Ectodermal cell (in vitro differentiated cells): ENCODE results near the gene C2CD4A.

ENCODE experiments used
- H3K27ac ChIP-seq: 2 replicates; pipeline ENCODE4 v1.7.0; 2013; ENCODE audit warnings: mild to moderate bottlenecking, low read depth, low read length; ENCODE audit not compliant: insufficient read depth, poor library complexity, severe bottlenecking
- H3K27me3 ChIP-seq: 2 replicates; pipeline ENCODE4 v1.7.0; 2013; ENCODE audit warnings: mild to moderate bottlenecking, low read length; ENCODE audit not compliant: insufficient read depth, control insufficient read depth, poor library complexity, severe bottlenecking
- H3K36me3 ChIP-seq: one replicate; pipeline ENCODE4 v1.7.0; 2013; ENCODE audit warnings: low read length; ENCODE audit not compliant: control insufficient read depth, insufficient read depth
- H3K4me1 ChIP-seq: one replicate; pipeline ENCODE4 v1.7.0; 2013; ENCODE audit warnings: low read length; ENCODE audit not compliant: control insufficient read depth, insufficient read depth
- H3K4me3 ChIP-seq: 2 replicates; pipeline ENCODE4 v1.7.0; 2013; ENCODE audit warnings: low read depth, low read length, control low read depth; ENCODE audit not compliant: insufficient read depth
- H3K9me3 ChIP-seq: 2 replicates; pipeline ENCODE4 v1.7.0; 2013; ENCODE audit warnings: mild to moderate bottlenecking, low read length, moderate library complexity; ENCODE audit not compliant: control insufficient read depth
- WGBS, 2 experiments: methylation state at CpG; one replicate each; pipeline ENCODE4 v1.1.7; 2013; ENCODE audit warnings: missing lambda C conversion rate in 2 of 2; 5-methylcytosine and 5-hydroxymethylcytosine counted together

C2CD4A gene

GRCh38 chr15:62075595-62076277 is 9.0 kb downstream of the C2CD4A start:
- Histone ChIP-seq H3K4me1 (no peaks in the 10 kb centered on the region), H3K27me3 (no peaks in the 10 kb centered on the region), H3K27ac (no peak overlapping the region)

GRCh38 chr15:62079594-62079993 is 12.8 kb downstream of the C2CD4A start:
- Histone ChIP-seq H3K36me3 (no peaks in the 10 kb centered on the region), H3K4me3 (no peak overlapping the region), H3K9me3 (no peaks in the 10 kb centered on the region), H3K4me1 (no peaks in the 10 kb centered on the region), H3K27ac (no peak overlapping the region), H3K27me3 (no peaks in the 10 kb centered on the region)
- 91 to 96% methylated on average over 4 of the region's 4 CpGs for whole genome bisulfite sequencing, 2 experiments

More at GRCh38 chr15:62075595-62076277, 9.0 kb downstream of the C2CD4A start:
- no peaks in the 10 kb centered on the region for H3K9me3 ChIP-seq
- no peak overlapping the region for H3K4me3 ChIP-seq
- 92 to 96% methylated on average over 8 to 9 of the region's 9 CpGs for WGBS, 2 experiments
- no peaks in the 10 kb centered on the region for H3K36me3 ChIP-seq

GRCh38 chr15:62083194-62084154 is 16.7 kb downstream of the C2CD4A start:
- 96% methylated on average over 8 to 9 of the region's 9 CpGs for WGBS, 2 experiments
- H3K4me1 ChIP-seq = no peaks in the 10 kb centered on the region
- H3K36me3 ChIP-seq = no peaks in the 10 kb centered on the region
- no peaks in the 10 kb centered on the region for H3K9me3 ChIP-seq
- no peak overlapping the region for H3K27ac ChIP-seq
- H3K27me3 ChIP-seq = no peaks in the 10 kb centered on the region
- no peak overlapping the region for H3K4me3 ChIP-seq

GRCh38 chr15:62085740-62086139 is 19.0 kb downstream of the C2CD4A start:
- Histone ChIP-seq H3K4me1 (no peaks in the 10 kb centered on the region), H3K36me3 (no peaks in the 10 kb centered on the region), H3K27ac (no peak overlapping the region), H3K27me3 (no peaks in the 10 kb centered on the region), H3K4me3 (no peak overlapping the region), H3K9me3 (no peaks in the 10 kb centered on the region)
- WGBS, 2 experiments = 77 to 81% methylated on average over 4 of the region's 4 CpGs

GRCh38 chr15:62087671-62088352 is 21.0 kb downstream of the C2CD4A start:
- H3K4me3 ChIP-seq = no peak overlapping the region
- no peak overlapping the region for H3K27ac ChIP-seq
- H3K27me3 ChIP-seq = no peaks in the 10 kb centered on the region
- no peaks in the 10 kb centered on the region for H3K36me3 ChIP-seq
- 79 to 82% methylated on average over 5 of the region's 5 CpGs for WGBS, 2 experiments
- no peaks in the 10 kb centered on the region for H3K9me3 ChIP-seq
- H3K4me1 ChIP-seq = no peaks in the 10 kb centered on the region

DNA sequence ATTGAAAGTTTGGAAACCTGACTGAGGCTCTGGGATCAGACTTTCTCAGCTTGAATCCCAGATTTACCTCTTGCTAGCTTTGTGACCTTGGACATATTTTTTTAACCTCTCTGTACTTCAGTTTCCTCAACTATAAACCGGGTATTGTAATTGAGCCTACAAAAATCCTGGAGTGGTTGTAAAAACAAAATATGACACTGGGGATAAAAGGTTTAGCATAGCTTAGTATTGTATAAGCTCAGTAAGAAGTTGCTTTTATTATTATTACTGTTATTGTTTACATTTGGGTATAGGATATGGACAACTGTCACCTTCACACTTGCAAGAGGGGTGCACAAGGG is 21.5 kb downstream of the C2CD4A start:
- Histone ChIP-seq H3K27me3 (no peaks in the 10 kb centered on the region), H3K9me3 (no peaks in the 10 kb centered on the region), H3K4me1 (no peaks in the 10 kb centered on the region), H3K36me3 (no peaks in the 10 kb centered on the region), H3K4me3 (no peak overlapping the region), H3K27ac (no peak overlapping the region)
- 82 to 100% methylated on average over 1 of the region's 1 CpG for WGBS, 2 experiments

GRCh38 chr15:62089616-62090015 is 22.8 kb downstream of the C2CD4A start:
- Histone ChIP-seq H3K4me1 (no peaks in the 10 kb centered on the region), H3K36me3 (no peaks in the 10 kb centered on the region), H3K4me3 (no peak overlapping the region), H3K27me3 (no peaks in the 10 kb centered on the region), H3K27ac (no peak overlapping the region), H3K9me3 (no peaks in the 10 kb centered on the region)
- 89 to 95% methylated on average over 2 of the region's 2 CpGs for WGBS, 2 experiments

DNA sequence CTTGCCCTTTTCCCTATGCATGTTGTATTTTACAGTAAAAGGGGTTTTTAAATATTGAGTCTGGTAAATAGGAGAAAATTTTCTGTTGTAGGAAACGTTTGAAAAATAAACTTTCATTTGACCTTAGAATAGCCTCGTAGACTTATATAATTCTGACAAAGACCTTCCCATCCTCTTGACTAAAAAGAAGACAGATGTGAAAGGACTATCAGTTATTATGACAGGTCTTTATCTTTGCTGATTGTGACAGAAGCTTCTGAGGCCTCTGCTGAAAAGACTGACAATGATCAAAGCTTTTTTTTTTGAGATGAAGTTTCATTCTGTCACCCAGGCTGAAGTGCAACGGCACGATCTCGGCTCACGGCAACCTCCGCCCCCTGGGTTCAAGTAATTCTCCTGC is 24.2 kb downstream of the C2CD4A start:
- Histone ChIP-seq H3K27ac (no peak overlapping the region), H3K4me3 (no peak overlapping the region), H3K27me3 (no peaks in the 10 kb centered on the region), H3K9me3 (no peaks in the 10 kb centered on the region), H3K36me3 (no peaks in the 10 kb centered on the region), H3K4me1 (no peaks in the 10 kb centered on the region)
- WGBS, 2 experiments = 94 to 95% methylated on average over 7 of the region's 7 CpGs

DNA sequence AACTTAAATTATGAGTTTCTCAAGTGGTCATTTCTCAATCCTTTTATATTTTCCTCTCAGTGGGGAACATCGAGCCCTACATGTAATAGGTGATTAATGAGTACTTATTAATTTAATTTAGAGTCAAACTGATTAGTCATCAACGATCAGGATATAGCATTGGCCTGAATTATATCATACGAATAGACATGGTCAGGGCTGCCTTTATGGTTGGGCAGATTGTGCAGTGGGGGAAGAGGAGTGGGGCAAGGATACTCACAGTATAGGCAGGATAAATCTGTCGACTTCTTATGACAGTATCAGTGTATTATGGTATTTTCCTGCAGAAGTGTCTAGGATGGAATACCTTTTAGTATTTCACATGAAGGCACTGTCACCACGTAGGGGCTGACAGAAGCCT is 27.0 kb downstream of the C2CD4A start:
- no peak overlapping the region for H3K4me3 ChIP-seq
- WGBS, 2 experiments = 88 to 93% methylated on average over 5 of the region's 5 CpGs
- H3K9me3 ChIP-seq = no peaks in the 10 kb centered on the region
- H3K4me1 ChIP-seq = no peaks in the 10 kb centered on the region
- no peak overlapping the region for H3K27ac ChIP-seq
- H3K27me3 ChIP-seq = no peaks in the 10 kb centered on the region
- no peaks in the 10 kb centered on the region for H3K36me3 ChIP-seq

GRCh38 chr15:62094388-62094787 is 27.6 kb downstream of the C2CD4A start:
- WGBS, 2 experiments = 89 to 91% methylated on average over 7 of the region's 7 CpGs

More at GRCh38 chr15:62094388-62094787, 27.6 kb downstream of the C2CD4A start:
- Histone ChIP-seq H3K36me3 (no peaks in the 10 kb centered on the region), H3K4me3 (no peak overlapping the region), H3K27ac (no peak overlapping the region), H3K4me1 (no peaks in the 10 kb centered on the region), H3K27me3 (no peaks in the 10 kb centered on the region), H3K9me3 (no peaks in the 10 kb centered on the region)
